Adrenal gland (tissue), 5 donors: ENCODE results near the gene CIDEC.

Experiments used
- POLR2A ChIP-seq, 2 donors: fragments of 450-650 bp; IDR thresholded peaks; one replicate each; pipeline ENCODE4 v1.6.1; 2017; ENCODE audit warnings: antibody characterized with exemption in 2 of 2, mild to moderate bottlenecking in 2 of 2, moderate library complexity in 1 of 2
- TF ChIP-seq, protein P1 (sequence below), 6 experiments: fragments of 450-650 bp in 4 of 6; fragments of 200-600 bp in 2 of 6; sonication (generic) in 1 of 6; IDR thresholded peaks; 1 replicate in 5 of 6; 2 replicates in 1 of 6; pipeline versions ENCODE4 v1.5.1 to v1.8.0; 2016 to 2021; ENCODE audit warnings: antibody characterized with exemption in 6 of 6, mild to moderate bottlenecking in 2 of 6, moderate library complexity in 1 of 6
- donor health status: DM: no; HTN: no; CAD: no.

DNA sequence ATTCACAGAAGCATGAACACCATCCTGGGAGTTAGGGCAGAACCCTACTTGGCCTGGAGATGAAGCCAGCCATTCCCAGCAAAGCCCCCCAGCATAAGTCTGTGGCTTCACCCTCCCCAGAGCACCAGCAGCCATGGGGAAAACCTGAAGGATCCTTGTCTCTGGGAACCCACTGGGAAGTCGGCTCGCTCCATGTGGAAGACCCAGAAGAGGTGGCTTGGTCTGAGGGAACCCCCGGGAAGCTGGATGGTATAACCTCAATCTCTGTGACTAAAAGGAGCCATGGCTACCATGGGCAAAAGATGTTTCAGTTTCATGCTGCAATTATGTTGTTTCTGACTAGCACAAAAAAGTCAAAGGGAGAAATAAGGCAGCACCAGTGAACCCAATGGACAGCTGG is 24.5 kb downstream of the CIDEC start:
- TF ChIP-seq, protein P1, sequence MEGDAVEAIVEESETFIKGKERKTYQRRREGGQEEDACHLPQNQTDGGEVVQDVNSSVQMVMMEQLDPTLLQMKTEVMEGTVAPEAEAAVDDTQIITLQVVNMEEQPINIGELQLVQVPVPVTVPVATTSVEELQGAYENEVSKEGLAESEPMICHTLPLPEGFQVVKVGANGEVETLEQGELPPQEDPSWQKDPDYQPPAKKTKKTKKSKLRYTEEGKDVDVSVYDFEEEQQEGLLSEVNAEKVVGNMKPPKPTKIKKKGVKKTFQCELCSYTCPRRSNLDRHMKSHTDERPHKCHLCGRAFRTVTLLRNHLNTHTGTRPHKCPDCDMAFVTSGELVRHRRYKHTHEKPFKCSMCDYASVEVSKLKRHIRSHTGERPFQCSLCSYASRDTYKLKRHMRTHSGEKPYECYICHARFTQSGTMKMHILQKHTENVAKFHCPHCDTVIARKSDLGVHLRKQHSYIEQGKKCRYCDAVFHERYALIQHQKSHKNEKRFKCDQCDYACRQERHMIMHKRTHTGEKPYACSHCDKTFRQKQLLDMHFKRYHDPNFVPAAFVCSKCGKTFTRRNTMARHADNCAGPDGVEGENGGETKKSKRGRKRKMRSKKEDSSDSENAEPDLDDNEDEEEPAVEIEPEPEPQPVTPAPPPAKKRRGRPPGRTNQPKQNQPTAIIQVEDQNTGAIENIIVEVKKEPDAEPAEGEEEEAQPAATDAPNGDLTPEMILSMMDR (IDR thresholded peaks at IDR 0.05): no peak
- TF ChIP-seq POLR2A (IDR thresholded peaks at IDR 0.05): no peak
